DND-41 (cell line): ENCODE measurements around the gene ABTB1.

ENCODE experiments used
- ATAC-seq: fragments of 200-7000 bp; cut with Tn5 transposase; 3 replicates; pipeline ENCODE4 v1.9.1; 2021; ENCODE audit warnings: low read depth; ENCODE audit not compliant: insufficient read depth
- DNase-seq: peaks from one replicate; pipeline ENCODE4 v3.0.0-alpha.2; 2020
- H2AFZ ChIP-seq: 2 replicates; pipeline ENCODE4 v1.6.0; 2012; ENCODE audit warnings: low read depth, low read length
- H3K27ac ChIP-seq: 2 replicates; pipeline ENCODE4 v1.5.1; 2012; ENCODE audit warnings: low read length, inconsistent platforms
- H3K27me3 ChIP-seq: fragments of 200-600 bp; sonication (generic); 2 replicates; pipeline ENCODE4 v1.6.0; 2012; ENCODE audit warnings: low read length, mild to moderate bottlenecking, inconsistent platforms; ENCODE audit not compliant: insufficient read depth, poor library complexity
- H3K36me3 ChIP-seq: 2 replicates; pipeline ENCODE4 v1.5.1; 2012; ENCODE audit warnings: low read length, inconsistent platforms; ENCODE audit not compliant: insufficient read depth
- H3K4me1 ChIP-seq: 2 replicates; pipeline ENCODE4 v1.5.1; 2012; ENCODE audit warnings: mild to moderate bottlenecking, low read length; ENCODE audit not compliant: insufficient read depth
- H3K4me2 ChIP-seq: 2 replicates; pipeline ENCODE4 v1.6.0; 2012; ENCODE audit warnings: mild to moderate bottlenecking, moderate library complexity, low read length, inconsistent platforms; ENCODE audit not compliant: insufficient read depth
- H3K4me3 ChIP-seq, 2 experiments: fragments of 200-600 bp in 1 of 2; shearing (Covaris generic) in 1 of 2; 2 replicates each; pipeline ENCODE4 v1.5.1; 2012 to 2016; ENCODE audit warnings: inconsistent platforms in 2 of 2, low read length in 2 of 2, mild to moderate bottlenecking in 2 of 2, low read depth in 1 of 2, moderate library complexity in 1 of 2
- H3K79me2 ChIP-seq: 2 replicates; pipeline ENCODE4 v1.6.0; 2012; ENCODE audit warnings: low read length, inconsistent platforms; ENCODE audit not compliant: insufficient read depth
- H3K9ac ChIP-seq: 2 replicates; pipeline ENCODE4 v1.6.0; 2012; ENCODE audit warnings: low read depth, mild to moderate bottlenecking, inconsistent platforms, low read length, moderate library complexity
- H3K9me3 ChIP-seq: 2 replicates; pipeline ENCODE4 v1.5.1; 2012; ENCODE audit warnings: low read length, moderate library complexity, mild to moderate bottlenecking, inconsistent platforms; ENCODE audit not compliant: insufficient read depth, severe bottlenecking
- H4K20me1 ChIP-seq: 2 replicates; pipeline ENCODE4 v1.6.0; 2012; ENCODE audit warnings: low read length; ENCODE audit not compliant: insufficient read depth
- EZH2 ChIP-seq: IDR thresholded peaks from 3 replicates; pipeline ENCODE4 v1.6.1; 2012; ENCODE audit warnings: borderline replicate concordance, low read depth, mild to moderate bottlenecking, moderate library complexity, low read length, inconsistent platforms; ENCODE audit not compliant: severe bottlenecking
- TF ChIP-seq, protein P1 (sequence below): IDR thresholded peaks from 2 replicates; pipeline ENCODE4 v1.5.1; 2012; ENCODE audit warnings: borderline replicate concordance, low read length, moderate library complexity, mild to moderate bottlenecking; ENCODE audit not compliant: poor library complexity, severe bottlenecking; ENCODE audit errors: extremely low read depth

The ABTB1 gene

DNA sequence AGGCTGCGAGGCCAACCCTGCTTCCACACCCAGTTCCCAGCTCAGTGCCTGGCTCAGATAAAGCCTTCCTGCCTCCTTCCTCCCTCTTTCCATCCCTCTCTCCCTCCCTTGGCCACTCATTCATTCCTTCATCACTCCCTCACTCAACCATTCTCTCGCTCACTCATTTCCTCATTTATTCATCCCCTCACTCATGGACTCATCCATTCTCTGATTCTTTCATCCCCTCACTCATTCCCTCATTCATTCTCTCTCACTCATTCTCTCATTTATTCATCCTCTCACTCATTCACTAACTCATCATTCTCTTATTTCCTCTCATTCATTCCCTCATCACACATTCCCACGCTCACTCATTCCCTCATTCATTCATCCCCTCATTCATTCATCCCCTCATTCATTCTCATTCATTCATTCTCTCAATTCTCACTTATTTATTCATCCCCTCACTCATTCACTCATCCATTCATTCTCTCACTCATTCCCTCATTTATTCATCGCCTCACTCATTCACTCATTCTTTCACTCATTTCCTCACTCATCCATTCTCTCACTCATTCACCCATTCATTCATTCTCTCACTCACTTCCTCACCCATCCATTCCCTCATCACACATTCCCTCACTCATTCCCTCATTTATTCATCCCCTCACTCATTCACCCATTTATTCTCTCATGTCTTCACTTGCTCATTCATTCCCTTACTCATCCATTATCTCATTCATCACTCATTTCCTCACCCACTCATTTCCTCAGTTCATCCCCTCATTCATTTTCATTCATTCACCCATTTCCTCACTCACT lies 13.2 kb downstream of the ABTB1 start:
- Histone ChIP-seq H2AFZ (no peak overlapping the region), H3K36me3 (no peaks in the 10 kb centered on the region), H3K4me3 (no peak overlapping the region), H3K27ac (no peak overlapping the region), H3K4me2 (no peak overlapping the region), H4K20me1 (no peaks in the 10 kb centered on the region), H3K4me1 (no peaks in the 10 kb centered on the region), H3K79me2 (no peaks in the 10 kb centered on the region), H3K9ac (no peak overlapping the region), H3K27me3 (no peaks in the 10 kb centered on the region), H3K9me3 (no peaks in the 10 kb centered on the region)
- no peak for DNase-seq
- TF ChIP-seq, protein P1, sequence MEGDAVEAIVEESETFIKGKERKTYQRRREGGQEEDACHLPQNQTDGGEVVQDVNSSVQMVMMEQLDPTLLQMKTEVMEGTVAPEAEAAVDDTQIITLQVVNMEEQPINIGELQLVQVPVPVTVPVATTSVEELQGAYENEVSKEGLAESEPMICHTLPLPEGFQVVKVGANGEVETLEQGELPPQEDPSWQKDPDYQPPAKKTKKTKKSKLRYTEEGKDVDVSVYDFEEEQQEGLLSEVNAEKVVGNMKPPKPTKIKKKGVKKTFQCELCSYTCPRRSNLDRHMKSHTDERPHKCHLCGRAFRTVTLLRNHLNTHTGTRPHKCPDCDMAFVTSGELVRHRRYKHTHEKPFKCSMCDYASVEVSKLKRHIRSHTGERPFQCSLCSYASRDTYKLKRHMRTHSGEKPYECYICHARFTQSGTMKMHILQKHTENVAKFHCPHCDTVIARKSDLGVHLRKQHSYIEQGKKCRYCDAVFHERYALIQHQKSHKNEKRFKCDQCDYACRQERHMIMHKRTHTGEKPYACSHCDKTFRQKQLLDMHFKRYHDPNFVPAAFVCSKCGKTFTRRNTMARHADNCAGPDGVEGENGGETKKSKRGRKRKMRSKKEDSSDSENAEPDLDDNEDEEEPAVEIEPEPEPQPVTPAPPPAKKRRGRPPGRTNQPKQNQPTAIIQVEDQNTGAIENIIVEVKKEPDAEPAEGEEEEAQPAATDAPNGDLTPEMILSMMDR: no peak
- no peak for TF ChIP-seq EZH2
- no peak for ATAC-seq

DNA sequence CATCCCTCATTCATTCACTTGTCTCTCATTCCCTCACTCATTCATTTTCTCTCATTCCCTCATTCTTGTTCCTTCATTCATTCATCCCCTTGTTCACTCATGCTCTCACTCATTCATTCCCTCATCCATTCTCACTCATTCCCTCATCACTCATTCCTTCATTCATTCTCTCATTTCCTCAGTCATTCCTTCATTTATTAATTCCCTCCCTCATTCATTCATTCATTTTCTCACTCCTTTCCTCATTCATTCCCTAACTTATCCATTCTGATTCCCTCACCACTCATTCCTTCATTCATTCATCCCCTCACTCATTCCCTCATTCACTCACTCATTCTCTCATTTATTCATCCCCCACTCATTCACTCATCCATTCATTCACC lies 13.8 kb downstream of the ABTB1 start:
- TF ChIP-seq EZH2: no peak
- TF ChIP-seq, protein P1: no peak
- H3K27me3 ChIP-seq: no peaks in the 10 kb centered on the region
- no peak overlapping the region for H3K4me3 ChIP-seq
- H2AFZ ChIP-seq: no peak overlapping the region
- H3K4me1 ChIP-seq: no peaks in the 10 kb centered on the region
- no peaks in the 10 kb centered on the region for H3K9me3 ChIP-seq
- H3K9ac ChIP-seq: no peak overlapping the region
- H3K79me2 ChIP-seq: no peaks in the 10 kb centered on the region
- H3K36me3 ChIP-seq: no peaks in the 10 kb centered on the region
- DNase-seq: no peak
- H3K4me2 ChIP-seq: no peak overlapping the region
- no peaks in the 10 kb centered on the region for H4K20me1 ChIP-seq
- ATAC-seq: no peak
- no peak overlapping the region for H3K27ac ChIP-seq

DNA sequence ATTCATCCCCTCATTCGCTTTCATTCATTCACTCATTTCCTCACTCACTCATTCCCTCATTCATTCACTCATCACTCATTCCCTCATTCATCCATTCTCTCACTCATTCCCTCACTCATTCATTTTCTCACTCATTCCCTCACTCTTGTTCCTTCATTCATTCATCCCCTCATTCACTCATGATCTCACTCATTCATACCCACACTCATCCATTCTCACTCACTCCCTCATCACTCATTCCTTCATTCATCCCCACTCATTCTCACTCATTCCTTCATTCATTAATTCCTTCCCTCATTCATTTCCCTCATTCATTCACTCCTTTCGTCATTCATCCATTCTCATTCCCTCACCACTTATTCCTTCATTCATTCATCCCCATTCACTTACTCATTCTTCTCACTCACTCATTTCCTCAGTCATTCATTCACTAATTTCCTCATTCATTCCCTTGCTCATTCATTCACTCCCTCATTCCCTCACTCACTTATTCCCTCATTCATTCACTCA lies 14.5 kb downstream of the ABTB1 start:
- H3K9ac ChIP-seq: no peak overlapping the region
- no peak for ATAC-seq
- no peak overlapping the region for H3K4me3 ChIP-seq
- H4K20me1 ChIP-seq: no peaks in the 10 kb centered on the region
- H3K4me1 ChIP-seq: no peaks in the 10 kb centered on the region
- H3K4me2 ChIP-seq: no peak overlapping the region
- no peak for DNase-seq
- no peaks in the 10 kb centered on the region for H3K9me3 ChIP-seq
- no peak overlapping the region for H3K27ac ChIP-seq
- TF ChIP-seq EZH2: no peak
- TF ChIP-seq, protein P1: no peak
- H3K79me2 ChIP-seq: no peaks in the 10 kb centered on the region
- no peaks in the 10 kb centered on the region for H3K27me3 ChIP-seq
- H2AFZ ChIP-seq: no peak overlapping the region
- no peaks in the 10 kb centered on the region for H3K36me3 ChIP-seq
